Measurements from ENCODE around the gene UGT1A9.

Gene UGT1A9

DNA sequence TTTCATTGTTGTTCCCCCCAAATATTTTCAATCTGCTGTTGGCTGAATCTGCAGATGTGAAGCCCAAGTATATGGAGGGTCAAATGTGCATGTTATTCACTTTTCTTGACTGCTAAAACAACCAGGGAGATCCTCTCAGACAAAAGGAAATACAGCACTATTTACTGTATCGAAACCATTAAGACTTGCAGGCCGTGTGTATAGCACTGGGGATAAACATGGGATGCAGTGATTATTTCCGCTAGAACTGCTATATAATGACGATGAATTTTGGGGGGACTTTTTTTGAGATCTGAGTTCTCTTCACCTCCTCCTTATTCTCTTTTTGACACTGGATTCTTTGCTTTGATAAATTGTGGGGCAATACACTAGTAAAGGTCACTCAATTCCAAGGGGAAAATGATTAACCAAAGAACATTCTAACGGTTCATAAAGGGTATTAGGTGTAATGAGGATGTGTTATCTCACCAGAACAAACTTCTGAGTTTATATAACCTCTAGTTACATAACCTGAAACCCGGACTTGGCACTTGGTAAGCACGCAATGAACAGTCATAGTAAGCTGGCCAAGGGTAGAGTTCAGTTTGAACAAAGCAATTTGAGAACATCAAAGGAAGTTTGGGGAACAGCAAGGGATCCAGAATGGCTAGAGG is 84.9 kb downstream of the UGT1A9 start:
- POLR2A ChIA-PET, result no interaction called here
- CTCF ChIA-PET, result no interaction called here
- TF ChIP-seq TARDBP (IDR thresholded peaks at IDR 0.05), result no peak
- TF ChIP-seq, protein P1, sequence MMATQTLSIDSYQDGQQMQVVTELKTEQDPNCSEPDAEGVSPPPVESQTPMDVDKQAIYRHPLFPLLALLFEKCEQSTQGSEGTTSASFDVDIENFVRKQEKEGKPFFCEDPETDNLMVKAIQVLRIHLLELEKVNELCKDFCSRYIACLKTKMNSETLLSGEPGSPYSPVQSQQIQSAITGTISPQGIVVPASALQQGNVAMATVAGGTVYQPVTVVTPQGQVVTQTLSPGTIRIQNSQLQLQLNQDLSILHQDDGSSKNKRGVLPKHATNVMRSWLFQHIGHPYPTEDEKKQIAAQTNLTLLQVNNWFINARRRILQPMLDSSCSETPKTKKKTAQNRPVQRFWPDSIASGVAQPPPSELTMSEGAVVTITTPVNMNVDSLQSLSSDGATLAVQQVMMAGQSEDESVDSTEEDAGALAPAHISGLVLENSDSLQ (IDR thresholded peaks at IDR 0.05), result no peak
- no peak for TF ChIP-seq LEF1 (IDR thresholded peaks at IDR 0.05; ENCODE audit: borderline replicate concordance)
- TF ChIP-seq NFRKB (IDR thresholded peaks at IDR 0.05), result no peak
- no peak for TF ChIP-seq FOXA1 (IDR thresholded peaks at IDR 0.05)
- TF ChIP-seq ELF4 (IDR thresholded peaks at IDR 0.05), result no peak
- TF ChIP-seq FOXM1 (IDR thresholded peaks at IDR 0.05; ENCODE audit: borderline replicate concordance), result no peak
- TF ChIP-seq BHLHE40 (IDR thresholded peaks at IDR 0.05; ENCODE audit: borderline replicate concordance), result no peak
- TF ChIP-seq SUZ12 (IDR thresholded peaks at IDR 0.05), result no peak
- no peak for TF ChIP-seq L3MBTL2 (conservative IDR thresholded peaks at IDR 0.05)
- TF ChIP-seq SP1 (IDR thresholded peaks at IDR 0.05), result no peak
- TF ChIP-seq HDGF (IDR thresholded peaks at IDR 0.05; ENCODE audit: borderline replicate concordance), result no peak
- no peak for TF ChIP-seq FOXK2 (IDR thresholded peaks at IDR 0.05)
- TF ChIP-seq ARNT (IDR thresholded peaks at IDR 0.05), result no peak
- TF ChIP-seq CTBP1 (IDR thresholded peaks at IDR 0.05; ENCODE audit: borderline replicate concordance), result no peak
- no peak for TF ChIP-seq ZNF384 (IDR thresholded peaks at IDR 0.05)
- DNase-seq (ENCODE audit: extremely low spot score), result no peak

GRCh38 chr2:233758141-233758540 is 86.4 kb downstream of the UGT1A9 start:
- ChIA-PET CTCF (no interaction called here), POLR2A (no interaction called here)
- no peak for DNase-seq (ENCODE audit: extremely low spot score)
- no peak for TF ChIP-seq CTBP1 (IDR thresholded peaks at IDR 0.05; ENCODE audit: borderline replicate concordance)
- TF ChIP-seq HDGF (IDR thresholded peaks at IDR 0.05; ENCODE audit: borderline replicate concordance), result no peak
- no peak for TF ChIP-seq SP1 (IDR thresholded peaks at IDR 0.05)
- TF ChIP-seq BHLHE40 (IDR thresholded peaks at IDR 0.05; ENCODE audit: borderline replicate concordance), result no peak
- no peak for TF ChIP-seq ARNT (IDR thresholded peaks at IDR 0.05)
- no peak for TF ChIP-seq ZNF384 (IDR thresholded peaks at IDR 0.05)
- TF ChIP-seq LEF1 (IDR thresholded peaks at IDR 0.05; ENCODE audit: borderline replicate concordance), result no peak
- no peak for TF ChIP-seq ELF4 (IDR thresholded peaks at IDR 0.05)
- no peak for TF ChIP-seq L3MBTL2 (conservative IDR thresholded peaks at IDR 0.05)
- TF ChIP-seq NFRKB (IDR thresholded peaks at IDR 0.05), result no peak
- TF ChIP-seq SUZ12 (IDR thresholded peaks at IDR 0.05), result no peak
- TF ChIP-seq FOXK2 (IDR thresholded peaks at IDR 0.05), result no peak
- TF ChIP-seq FOXA1 (IDR thresholded peaks at IDR 0.05), result no peak
- no peak for TF ChIP-seq TARDBP (IDR thresholded peaks at IDR 0.05)
- no peak for TF ChIP-seq FOXM1 (IDR thresholded peaks at IDR 0.05; ENCODE audit: borderline replicate concordance)
- TF ChIP-seq, protein P1 (IDR thresholded peaks at IDR 0.05), result no peak

- DNase-seq (ENCODE audit: extremely low spot score), result no peak
- no peak for TF ChIP-seq LEF1 (IDR thresholded peaks at IDR 0.05; ENCODE audit: borderline replicate concordance)
- no peak for TF ChIP-seq CTBP1 (IDR thresholded peaks at IDR 0.05; ENCODE audit: borderline replicate concordance)
- TF ChIP-seq SUZ12 (IDR thresholded peaks at IDR 0.05), result no peak
- TF ChIP-seq SP1 (IDR thresholded peaks at IDR 0.05), result no peak
- TF ChIP-seq FOXM1 (IDR thresholded peaks at IDR 0.05; ENCODE audit: borderline replicate concordance), result no peak
- CTCF ChIA-PET, result no interaction called here
- POLR2A ChIA-PET, result no interaction called here
Observed at GRCh38 chr2:233758849-233759248, 87.2 kb downstream of the UGT1A9 start.

- no peak for DNase-seq (ENCODE audit: extremely low spot score)
- TF ChIP-seq CTBP1 (IDR thresholded peaks at IDR 0.05; ENCODE audit: borderline replicate concordance) (no peak), SUZ12 (IDR thresholded peaks at IDR 0.05) (no peak), L3MBTL2 (conservative IDR thresholded peaks at IDR 0.05) (no peak), ELF4 (IDR thresholded peaks at IDR 0.05) (no peak), FOXA1 (IDR thresholded peaks at IDR 0.05) (no peak), BHLHE40 (IDR thresholded peaks at IDR 0.05; ENCODE audit: borderline replicate concordance) (no peak), ZNF384 (IDR thresholded peaks at IDR 0.05) (no peak)
- TF ChIP-seq, protein P1 (IDR thresholded peaks at IDR 0.05), result no peak
- ChIA-PET CTCF (no interaction called here), POLR2A (no interaction called here)
Observed at GRCh38 chr2:233760043-233760442, 88.3 kb downstream of the UGT1A9 start, which contains the start of gene UGT1A1. Gene UGT1A1, plus strand, starts transcription at chr2:233760270. Its CDS starts 18 bp downstream, at chr2:233760288.

DNA sequence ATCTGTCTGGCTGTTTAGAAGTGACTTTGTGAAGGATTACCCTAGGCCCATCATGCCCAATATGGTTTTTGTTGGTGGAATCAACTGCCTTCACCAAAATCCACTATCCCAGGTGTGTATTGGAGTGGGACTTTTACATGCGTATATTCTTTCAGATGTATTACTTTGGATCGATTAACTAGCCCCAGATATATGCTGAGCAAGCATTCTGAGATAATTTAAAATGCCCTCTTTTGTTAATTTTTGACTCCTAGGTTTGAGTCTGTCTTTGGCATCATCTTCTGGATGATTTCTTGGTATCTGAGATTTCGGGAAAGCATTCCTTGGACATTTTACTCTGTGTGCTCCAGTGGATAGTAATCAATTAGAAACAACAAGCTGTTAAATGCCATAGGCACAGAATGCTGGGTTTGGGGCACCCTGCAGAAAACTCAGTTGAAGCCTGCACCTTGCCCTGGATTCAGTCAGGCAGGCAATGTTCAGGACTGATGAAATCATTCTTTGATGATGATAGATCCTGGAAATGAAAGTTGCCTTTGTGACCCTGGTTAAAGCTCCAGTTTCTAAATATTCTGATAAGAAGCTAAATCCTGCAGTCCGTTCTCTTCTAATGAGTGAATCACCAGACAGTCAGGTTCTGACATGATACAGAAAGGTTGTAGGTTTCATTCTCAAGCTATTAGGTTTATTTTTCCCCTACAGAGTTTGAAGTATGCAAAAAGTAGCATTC is 89.5 kb downstream of the UGT1A9 start:
- DNase-seq (ENCODE audit: extremely low spot score), result no peak
- POLR2A ChIA-PET, result no interaction called here
- TF ChIP-seq CTBP1 (IDR thresholded peaks at IDR 0.05; ENCODE audit: borderline replicate concordance), result no peak
- TF ChIP-seq ZNF384 (IDR thresholded peaks at IDR 0.05), result no peak
- no peak for TF ChIP-seq SUZ12 (IDR thresholded peaks at IDR 0.05)
- no peak for TF ChIP-seq SP1 (IDR thresholded peaks at IDR 0.05)
- no peak for TF ChIP-seq FOXM1 (IDR thresholded peaks at IDR 0.05; ENCODE audit: borderline replicate concordance)
- TF ChIP-seq L3MBTL2 (conservative IDR thresholded peaks at IDR 0.05), result no peak
- TF ChIP-seq ELF4 (IDR thresholded peaks at IDR 0.05), result no peak
- TF ChIP-seq FOXA1 (IDR thresholded peaks at IDR 0.05), result no peak
- CTCF ChIA-PET, result no interaction called here

DNA sequence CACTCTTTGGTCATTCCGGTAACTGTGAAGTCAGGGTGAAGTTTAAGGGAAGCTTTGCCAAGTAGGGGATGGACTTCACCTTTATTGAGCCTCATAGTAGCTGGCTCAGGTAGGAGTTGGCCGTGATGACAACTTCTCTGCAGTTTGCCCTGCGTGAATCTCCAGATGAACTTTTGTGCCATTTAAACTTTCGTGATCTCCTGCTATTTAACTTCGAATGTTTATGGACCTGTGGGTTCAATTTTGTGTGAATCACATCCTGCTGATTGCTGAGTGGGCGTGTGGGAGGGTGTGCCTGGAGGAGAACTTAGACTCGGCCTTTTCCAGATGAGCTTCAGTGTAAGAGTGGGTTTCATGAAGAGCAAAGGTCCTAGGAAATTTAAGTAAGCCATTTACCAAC is 92.6 kb downstream of the UGT1A9 start:
- no peak for DNase-seq (ENCODE audit: extremely low spot score)
- ChIA-PET CTCF (no interaction called here), POLR2A (no interaction called here)
- TF ChIP-seq FOXA1 (IDR thresholded peaks at IDR 0.05), result no peak
- no peak for TF ChIP-seq SUZ12 (IDR thresholded peaks at IDR 0.05)
- TF ChIP-seq NFRKB (IDR thresholded peaks at IDR 0.05), result no peak
- TF ChIP-seq ARNT (IDR thresholded peaks at IDR 0.05), result no peak
- TF ChIP-seq ZNF384 (IDR thresholded peaks at IDR 0.05), result no peak
- no peak for TF ChIP-seq L3MBTL2 (conservative IDR thresholded peaks at IDR 0.05)
- TF ChIP-seq FOXK2 (IDR thresholded peaks at IDR 0.05), result no peak
- TF ChIP-seq CTBP1 (IDR thresholded peaks at IDR 0.05; ENCODE audit: borderline replicate concordance), result no peak
- no peak for TF ChIP-seq LEF1 (IDR thresholded peaks at IDR 0.05; ENCODE audit: borderline replicate concordance)
- TF ChIP-seq, protein P1 (IDR thresholded peaks at IDR 0.05), result no peak
- TF ChIP-seq SP1 (IDR thresholded peaks at IDR 0.05), result no peak

Measured in HEK293T (cell line).